Calu3 (cell line): Measurements from ENCODE around the gene ACTL6A. TPM values are rescaled to one million over a fixed set of nuclear protein-coding genes. Genes with fewer than 3 reads are reported as not detected.

Experiments used
- BruUV-seq: library from RNA; stranded (reverse); fragments of 400-500 nt; replicated peaks from 2 replicates; lab custom pipeline; 2021; lab: Mats Ljungman, UMichigan
- CTCF ChIA-PET: fragments of 300-600 bp; sonication (Branson Sonifier 250); formaldehyde crosslinking; loops from one replicate; lab custom pipeline; 2022; ENCODE audit warnings: antibody characterized with exemption; lab: Charles Lee
- DNase-seq: peaks from one replicate; pipeline ENCODE4 v3.0.0; 2022
- H3K27ac Mint-ChIP-seq: one replicate; pipeline ENCODE4 v1.8.0; 2022; ENCODE audit warnings: mixed read lengths; ENCODE audit not compliant: unreplicated experiment
- H3K27me3 Mint-ChIP-seq: one replicate; pipeline ENCODE4 v1.8.0; 2022; ENCODE audit warnings: mixed read lengths; ENCODE audit not compliant: unreplicated experiment
- H3K36me3 Mint-ChIP-seq: one replicate; pipeline ENCODE4 v1.8.0; 2022; ENCODE audit warnings: mild to moderate bottlenecking, moderate library complexity, mixed read lengths; ENCODE audit not compliant: insufficient read depth, unreplicated experiment
- H3K4me1 Mint-ChIP-seq: one replicate; pipeline ENCODE4 v1.8.0; 2022; ENCODE audit warnings: mild to moderate bottlenecking, low read depth, mixed read lengths; ENCODE audit not compliant: unreplicated experiment
- H3K4me3 Mint-ChIP-seq: one replicate; pipeline ENCODE4 v1.8.0; 2022; ENCODE audit warnings: mild to moderate bottlenecking, low read depth, moderate library complexity, mixed read lengths; ENCODE audit not compliant: unreplicated experiment
- H3K9me3 Mint-ChIP-seq: one replicate; pipeline ENCODE4 v1.8.0; 2022; ENCODE audit warnings: low read depth, mixed read lengths; ENCODE audit not compliant: unreplicated experiment
- intact Hi-C: fragments of 100-400 bp; cut with micrococcal nuclease; formaldehyde crosslinking; loops from one replicate; pipeline ENCODE4 v1.10.0; 2022; ENCODE audit not compliant: unreplicated experiment
- total RNA-seq: library from RNA; stranded (reverse); gene quantifications from 2 replicates; pipeline ENCODE4 v1.2.3, GENCODE V29; 2022
- TF ChIP-seq, protein P1 (sequence below): fragments of 200-600 bp; IDR thresholded peaks from one replicate; pipeline ENCODE4 v1.8.0; 2022; ENCODE audit warnings: antibody characterized with exemption; ENCODE audit not compliant: unreplicated experiment

ACTL6A gene
- total RNA-seq, 1 experiment from 2014 or later = 158 TPM

DNA sequence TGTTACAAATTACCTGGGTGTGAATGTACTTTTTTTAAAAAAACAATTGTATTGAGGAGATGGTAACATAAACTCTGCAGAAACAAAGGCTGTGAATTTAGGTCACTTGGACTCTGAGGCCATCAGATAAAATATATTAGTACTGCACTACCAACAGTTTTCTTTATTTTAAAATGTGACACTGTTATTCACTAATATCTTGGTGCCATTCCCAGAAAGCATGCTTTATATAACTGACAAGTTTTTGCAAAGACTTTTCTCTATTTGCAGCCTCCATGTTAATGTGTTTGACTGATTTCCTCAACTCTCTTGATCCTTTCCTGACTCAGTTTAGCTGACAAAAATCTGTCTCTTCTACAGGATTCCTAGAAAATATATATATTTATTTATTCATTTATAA, 26.5 kb upstream of the ACTL6A start:
- Mint-ChIP-seq H3K36me3 (no peaks in the 10 kb centered on the region), H3K4me3 (no peak overlapping the region), H3K4me1 (no peaks in the 10 kb centered on the region), H3K27me3 (peaks cover 28% of the 10 kb centered on the region), H3K9me3 (no peaks in the 10 kb centered on the region), H3K27ac (no peak overlapping the region)
- DNase-seq = no peak
- TF ChIP-seq, protein P1, sequence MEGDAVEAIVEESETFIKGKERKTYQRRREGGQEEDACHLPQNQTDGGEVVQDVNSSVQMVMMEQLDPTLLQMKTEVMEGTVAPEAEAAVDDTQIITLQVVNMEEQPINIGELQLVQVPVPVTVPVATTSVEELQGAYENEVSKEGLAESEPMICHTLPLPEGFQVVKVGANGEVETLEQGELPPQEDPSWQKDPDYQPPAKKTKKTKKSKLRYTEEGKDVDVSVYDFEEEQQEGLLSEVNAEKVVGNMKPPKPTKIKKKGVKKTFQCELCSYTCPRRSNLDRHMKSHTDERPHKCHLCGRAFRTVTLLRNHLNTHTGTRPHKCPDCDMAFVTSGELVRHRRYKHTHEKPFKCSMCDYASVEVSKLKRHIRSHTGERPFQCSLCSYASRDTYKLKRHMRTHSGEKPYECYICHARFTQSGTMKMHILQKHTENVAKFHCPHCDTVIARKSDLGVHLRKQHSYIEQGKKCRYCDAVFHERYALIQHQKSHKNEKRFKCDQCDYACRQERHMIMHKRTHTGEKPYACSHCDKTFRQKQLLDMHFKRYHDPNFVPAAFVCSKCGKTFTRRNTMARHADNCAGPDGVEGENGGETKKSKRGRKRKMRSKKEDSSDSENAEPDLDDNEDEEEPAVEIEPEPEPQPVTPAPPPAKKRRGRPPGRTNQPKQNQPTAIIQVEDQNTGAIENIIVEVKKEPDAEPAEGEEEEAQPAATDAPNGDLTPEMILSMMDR = no peak
- no TSS peak for BruUV-seq
- intact Hi-C loops = no loop called here
- CTCF ChIA-PET = no interaction called here

DNA sequence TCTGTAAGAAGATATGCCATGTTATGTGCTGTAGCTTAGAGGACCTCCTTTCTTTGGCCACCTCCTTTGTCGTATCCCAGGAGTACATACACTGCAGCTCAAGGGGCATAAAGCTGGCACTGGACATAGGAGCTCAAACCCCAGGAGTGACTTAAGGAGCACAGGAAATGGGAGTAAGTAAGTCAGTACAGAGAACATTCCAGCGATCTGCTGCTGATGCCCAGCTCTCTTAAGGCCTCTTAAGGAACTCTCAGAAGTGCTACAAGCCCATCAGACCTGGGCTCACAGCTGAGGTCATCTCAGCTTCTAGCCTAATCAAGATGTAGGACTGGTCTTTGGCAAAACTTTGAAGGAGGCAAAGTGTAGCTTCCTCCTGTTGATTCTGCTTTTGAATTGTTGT, 21.6 kb upstream of the ACTL6A start:
- Mint-ChIP-seq H3K27me3 (peaks cover 16% of the 10 kb centered on the region), H3K9me3 (no peaks in the 10 kb centered on the region), H3K4me1 (no peaks in the 10 kb centered on the region), H3K36me3 (no peaks in the 10 kb centered on the region), H3K27ac (no peak overlapping the region), H3K4me3 (no peak overlapping the region)
- DNase-seq = no peak
- CTCF ChIA-PET = no interaction called here
- TF ChIP-seq, protein P1 = no peak
- intact Hi-C loops = no loop called here
- BruUV-seq = no TSS peak

DNA sequence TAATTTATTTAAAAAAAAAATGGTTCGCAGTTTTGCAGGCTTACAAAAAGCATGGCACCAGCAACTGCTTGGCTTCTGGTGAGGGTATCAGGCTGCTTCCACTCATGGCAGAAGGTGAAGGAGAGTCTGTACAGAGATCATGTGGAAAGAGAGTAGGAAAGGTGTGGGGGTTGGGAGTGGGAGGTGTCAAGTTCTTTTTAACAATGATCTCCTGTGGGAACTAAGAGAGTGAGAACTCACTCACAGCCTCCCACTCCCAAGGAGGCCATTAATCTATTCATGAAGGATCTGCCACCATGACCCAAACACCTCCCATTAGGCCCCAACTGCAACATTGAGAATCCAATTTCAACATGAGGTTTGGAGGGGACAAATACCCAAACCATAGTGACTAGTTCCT, 21.1 kb upstream of the ACTL6A start:
- intact Hi-C loops = no loop called here
- H3K9me3 Mint-ChIP-seq = no peaks in the 10 kb centered on the region
- H3K4me3 Mint-ChIP-seq = no peak overlapping the region
- no peaks in the 10 kb centered on the region for H3K36me3 Mint-ChIP-seq
- TF ChIP-seq, protein P1 = no peak
- no TSS peak for BruUV-seq
- H3K27me3 Mint-ChIP-seq = peaks cover 16% of the 10 kb centered on the region
- H3K4me1 Mint-ChIP-seq = no peaks in the 10 kb centered on the region
- no peak overlapping the region for H3K27ac Mint-ChIP-seq
- CTCF ChIA-PET = no interaction called here
- no peak for DNase-seq

DNA sequence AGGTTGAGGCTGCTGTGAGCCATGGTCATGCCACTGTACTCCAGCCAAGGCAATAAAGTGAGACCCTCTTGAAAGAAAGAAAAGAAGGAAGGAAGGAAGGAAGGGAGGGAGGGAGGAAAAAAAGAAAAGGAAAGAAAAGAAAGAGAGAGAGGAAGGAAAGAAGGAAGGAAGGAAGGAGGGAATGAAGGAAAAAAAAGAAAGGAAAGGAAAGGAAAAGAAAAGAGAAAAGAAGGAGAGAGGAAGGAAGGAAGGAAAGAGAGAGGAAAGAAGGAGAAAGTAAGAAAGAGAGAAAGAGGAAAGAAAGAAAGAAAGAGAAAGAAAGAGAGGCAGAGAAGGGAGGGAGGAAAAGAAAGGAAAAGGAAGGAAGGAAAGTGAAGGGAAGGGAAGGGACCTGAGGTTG, 20.4 kb upstream of the ACTL6A start:
- Mint-ChIP-seq H3K4me3 (no peak overlapping the region), H3K36me3 (no peaks in the 10 kb centered on the region), H3K27me3 (peaks cover 16% of the 10 kb centered on the region), H3K4me1 (no peaks in the 10 kb centered on the region), H3K27ac (no peak overlapping the region), H3K9me3 (no peaks in the 10 kb centered on the region)
- TF ChIP-seq, protein P1 = no peak
- CTCF ChIA-PET = no interaction called here
- intact Hi-C loops = no loop called here
- no TSS peak for BruUV-seq
- no peak for DNase-seq
